NT2/D1 (cell line): Measurements from ENCODE around the gene YAF2.

ENCODE experiments used
- YY1 ChIP-seq: IDR thresholded peaks from 2 replicates; pipeline ENCODE4 v1.6.1; 2011; ENCODE audit not compliant: insufficient read length, insufficient read depth
- ZNF274 ChIP-seq: IDR thresholded peaks from 2 replicates; pipeline ENCODE4 v1.6.1; 2011; ENCODE audit warnings: mild to moderate bottlenecking, low read depth, low read length

DNA sequence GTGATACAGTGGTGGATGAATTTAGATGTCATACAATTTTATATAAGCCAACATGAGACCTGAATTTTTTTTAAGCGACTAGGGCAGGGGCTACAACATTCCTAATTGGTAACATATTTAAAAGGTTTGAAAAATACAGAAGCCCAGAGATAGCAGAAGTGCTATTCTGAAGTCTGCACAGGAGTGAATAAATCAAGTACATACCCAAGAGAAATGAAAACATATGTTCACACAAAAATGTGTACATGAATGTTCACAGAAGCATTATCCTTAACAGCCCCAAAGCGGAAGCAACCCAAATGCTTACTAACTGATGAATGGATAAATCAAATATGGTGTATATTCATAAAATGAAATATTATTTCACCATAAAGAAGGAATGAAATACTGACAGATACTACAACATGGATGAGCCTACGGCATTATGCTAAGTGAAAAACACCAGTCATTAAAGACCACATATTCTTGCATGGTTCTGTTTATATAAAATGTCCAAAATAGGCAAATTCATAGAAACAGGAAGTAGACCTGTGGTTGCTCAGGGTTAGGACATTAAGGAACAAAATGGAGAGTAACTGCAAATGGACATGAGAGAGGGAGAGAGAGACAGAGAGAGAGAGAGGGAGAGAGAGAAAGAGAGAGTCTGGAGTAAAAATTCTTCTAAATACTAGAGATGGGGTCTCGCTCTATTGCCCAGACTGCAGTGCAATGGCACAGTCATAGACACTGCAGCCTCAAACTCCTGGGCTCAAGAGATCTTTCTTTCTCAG is 65.4 kb downstream of the YAF2 start:
- TF ChIP-seq ZNF274 = no peak
- TF ChIP-seq YY1 = no peak
